DND-41 (cell line): Measurements from ENCODE around the gene TMEM164.

Experiments
- ATAC-seq: fragments of 200-7000 bp; cut with Tn5 transposase; 3 replicates; pipeline ENCODE4 v1.9.1; 2021; ENCODE audit warnings: low read depth; ENCODE audit not compliant: insufficient read depth
- DNase-seq: peaks from one replicate; pipeline ENCODE4 v3.0.0-alpha.2; 2020
- H2AFZ ChIP-seq: 2 replicates; pipeline ENCODE4 v1.6.0; 2012; ENCODE audit warnings: low read depth, low read length
- H3K27ac ChIP-seq: 2 replicates; pipeline ENCODE4 v1.5.1; 2012; ENCODE audit warnings: low read length, inconsistent platforms
- H3K27me3 ChIP-seq: fragments of 200-600 bp; sonication (generic); 2 replicates; pipeline ENCODE4 v1.6.0; 2012; ENCODE audit warnings: low read length, mild to moderate bottlenecking, inconsistent platforms; ENCODE audit not compliant: insufficient read depth, poor library complexity
- H3K36me3 ChIP-seq: 2 replicates; pipeline ENCODE4 v1.5.1; 2012; ENCODE audit warnings: low read length, inconsistent platforms; ENCODE audit not compliant: insufficient read depth
- H3K4me1 ChIP-seq: 2 replicates; pipeline ENCODE4 v1.5.1; 2012; ENCODE audit warnings: mild to moderate bottlenecking, low read length; ENCODE audit not compliant: insufficient read depth
- H3K4me2 ChIP-seq: 2 replicates; pipeline ENCODE4 v1.6.0; 2012; ENCODE audit warnings: mild to moderate bottlenecking, moderate library complexity, low read length, inconsistent platforms; ENCODE audit not compliant: insufficient read depth
- H3K4me3 ChIP-seq, 2 experiments: fragments of 200-600 bp in 1 of 2; shearing (Covaris generic) in 1 of 2; 2 replicates each; pipeline ENCODE4 v1.5.1; 2012 to 2016; ENCODE audit warnings: inconsistent platforms in 2 of 2, low read length in 2 of 2, mild to moderate bottlenecking in 2 of 2, low read depth in 1 of 2, moderate library complexity in 1 of 2
- H3K79me2 ChIP-seq: 2 replicates; pipeline ENCODE4 v1.6.0; 2012; ENCODE audit warnings: low read length, inconsistent platforms; ENCODE audit not compliant: insufficient read depth
- H3K9ac ChIP-seq: 2 replicates; pipeline ENCODE4 v1.6.0; 2012; ENCODE audit warnings: low read depth, mild to moderate bottlenecking, inconsistent platforms, low read length, moderate library complexity
- H3K9me3 ChIP-seq: 2 replicates; pipeline ENCODE4 v1.5.1; 2012; ENCODE audit warnings: low read length, moderate library complexity, mild to moderate bottlenecking, inconsistent platforms; ENCODE audit not compliant: insufficient read depth, severe bottlenecking
- H4K20me1 ChIP-seq: 2 replicates; pipeline ENCODE4 v1.6.0; 2012; ENCODE audit warnings: low read length; ENCODE audit not compliant: insufficient read depth
- CTCF ChIP-seq: IDR thresholded peaks from 2 replicates; pipeline ENCODE4 v1.5.1; 2012; ENCODE audit warnings: borderline replicate concordance, low read length, moderate library complexity, mild to moderate bottlenecking; ENCODE audit not compliant: poor library complexity, severe bottlenecking; ENCODE audit errors: extremely low read depth
- EZH2 ChIP-seq: IDR thresholded peaks from 3 replicates; pipeline ENCODE4 v1.6.1; 2012; ENCODE audit warnings: borderline replicate concordance, low read depth, mild to moderate bottlenecking, moderate library complexity, low read length, inconsistent platforms; ENCODE audit not compliant: severe bottlenecking

Gene TMEM164

GRCh38 chrX:110021258-110022022 lies 18.5 kb downstream of the TMEM164 start:
- Histone ChIP-seq H4K20me1 (no peaks in the 10 kb centered on the region), H3K4me3 (no peak overlapping the region), H3K27me3 (no peaks in the 10 kb centered on the region), H3K9me3 (no peaks in the 10 kb centered on the region), H3K36me3 (no peaks in the 10 kb centered on the region; the same call in 1 of the 2 replicates), H3K4me2 (no peak overlapping the region), H3K27ac (no peak overlapping the region), H3K9ac (no peak overlapping the region), H3K79me2 (no peaks in the 10 kb centered on the region), H2AFZ (no peak overlapping the region), H3K4me1 (no peaks in the 10 kb centered on the region)
- no peak for ATAC-seq
- no peak for DNase-seq
- no peak for TF ChIP-seq EZH2
- TF ChIP-seq CTCF = no peak

- Histone ChIP-seq H3K27ac (no peak overlapping the region), H3K9me3 (no peaks in the 10 kb centered on the region), H3K27me3 (no peaks in the 10 kb centered on the region), H2AFZ (no peak overlapping the region), H4K20me1 (no peaks in the 10 kb centered on the region), H3K9ac (no peak overlapping the region), H3K79me2 (no peaks in the 10 kb centered on the region), H3K4me3 (no peak overlapping the region), H3K4me1 (no peaks in the 10 kb centered on the region), H3K4me2 (no peak overlapping the region), H3K36me3 (no peaks in the 10 kb centered on the region)
- DNase-seq (no peak), ATAC-seq (no peak)
- TF ChIP-seq EZH2 = no peak
- TF ChIP-seq CTCF = no peak
Observed at GRCh38 chrX:110022599-110023448, 19.9 kb downstream of the TMEM164 start.

GRCh38 chrX:110025395-110025794 lies 22.5 kb downstream of the TMEM164 start:
- no peak overlapping the region for H3K4me2 ChIP-seq
- no peaks in the 10 kb centered on the region for H3K36me3 ChIP-seq
- DNase-seq (no peak), ATAC-seq (no peak)
- TF ChIP-seq CTCF (no peak), EZH2 (no peak)
- no peak overlapping the region for H3K9ac ChIP-seq
- no peak overlapping the region for H3K4me3 ChIP-seq
- no peak overlapping the region for H2AFZ ChIP-seq
- H3K79me2 ChIP-seq = no peaks in the 10 kb centered on the region
- H3K9me3 ChIP-seq = no peaks in the 10 kb centered on the region
- H3K27ac ChIP-seq = no peak overlapping the region
- no peaks in the 10 kb centered on the region for H4K20me1 ChIP-seq
- no peaks in the 10 kb centered on the region for H3K27me3 ChIP-seq
- no peaks in the 10 kb centered on the region for H3K4me1 ChIP-seq
